Testis (tissue), 3 donors: ENCODE data around the gene TTC7B. TPM values are rescaled to one million over a fixed set of nuclear protein-coding genes. Genes with fewer than 3 reads are reported as not detected.
"Not testable (repeated sequence)": the region's sequence is repeated elsewhere in the genome, so short reads cannot be mapped to it uniquely, and the experiment has no call there.

Source experiments
- DNase-seq: peaks from one replicate; pipeline ENCODE4 v3.0.0-alpha.2; 2019
- H3K27ac ChIP-seq, 2 donors: fragments of 200-600 bp; sonication (generic); one replicate each; pipeline ENCODE4 v1.5.1; 2019
- H3K27me3 ChIP-seq: fragments of 200-600 bp; sonication (generic); one replicate; pipeline ENCODE4 v1.5.1; 2019
- H3K36me3 ChIP-seq: fragments of 200-600 bp; sonication (generic); one replicate; pipeline ENCODE4 v1.5.1; 2017; ENCODE audit warnings: low read depth; ENCODE audit errors: missing control alignments
- H3K4me1 ChIP-seq: fragments of 200-600 bp; sonication (generic); one replicate; pipeline ENCODE4 v1.5.1; 2019
- H3K4me3 ChIP-seq, 2 donors: fragments of 200-600 bp; sonication (generic); one replicate each; pipeline ENCODE4 v1.5.1; 2017 to 2019
- H3K9me3 ChIP-seq: fragments of 200-600 bp; sonication (generic); one replicate; pipeline ENCODE4 v1.5.1; 2017
- CTCF ChIP-seq, 3 experiments: fragments of 450-650 bp in 2 of 3; fragments of 200-600 bp in 1 of 3; sonication (generic) in 1 of 3; IDR thresholded peaks; one replicate each; pipeline ENCODE4 v1.5.1; 2016 to 2019; ENCODE audit warnings: antibody characterized with exemption in 3 of 3, mild to moderate bottlenecking in 2 of 3, moderate library complexity in 1 of 3
- POLR2A ChIP-seq: fragments of 450-650 bp; IDR thresholded peaks from one replicate; pipeline ENCODE4 v1.6.1; 2017; ENCODE audit warnings: antibody characterized with exemption, mild to moderate bottlenecking, moderate library complexity
- WGBS, 2 donors: methylation state at CpG; one replicate each; pipeline ENCODE4 v1.1.5; 2018; 5-methylcytosine and 5-hydroxymethylcytosine counted together
- intact Hi-C: fragments of 100-400 bp; cut with DNase I; formaldehyde crosslinking; loops from one replicate; pipeline ENCODE4 v1.15.1; 2023; ENCODE audit warnings: low total_unique reads
- polyA plus RNA-seq: library from polyadenylated mRNA; stranded (reverse); fragments of 350-450 nt; fragmentation: Illumina TruSeq; extraction: RNeasy Lipid Tissue Mini Kit (QIAGEN cat#74804); gene quantifications from one replicate; pipeline ENCODE4 v1.2.3, GENCODE V29; 2014; ENCODE audit warnings: low read depth, low replicate concordance; ENCODE audit not compliant: insufficient read depth
- total RNA-seq, 2 donors: library from RNA; depleted of rRNA; stranded (reverse); fragments of >200 nt; gene quantifications; one replicate each; pipeline ENCODE4 v1.2.3, GENCODE V29; 2016

TTC7B gene
- total and polyA plus RNA-seq, 3 donors from 2014 or later = 11.3 to 17.0 (median 12.1) TPM

DNA sequence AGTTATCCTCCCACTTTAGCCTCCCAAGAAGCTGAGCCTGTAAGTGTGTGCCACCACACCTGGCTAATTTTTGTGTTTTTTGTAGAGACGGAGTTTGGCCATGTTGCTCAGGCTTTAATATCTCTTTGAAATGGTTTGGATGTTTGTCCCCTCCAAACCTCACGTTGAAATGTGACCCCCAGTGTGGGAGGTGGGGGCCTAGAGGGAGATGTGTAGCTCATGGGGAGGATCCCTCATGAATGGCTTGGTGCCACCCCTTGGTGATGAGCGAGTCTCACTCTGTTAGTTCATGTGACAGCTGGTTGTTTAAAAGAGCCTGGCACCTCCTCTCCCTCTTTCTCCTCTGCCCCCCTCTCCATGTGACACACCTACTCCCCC is 23.6 kb upstream of the TTC7B start:
- no peaks in the 10 kb centered on the region for H3K9me3 ChIP-seq
- no peaks in the 10 kb centered on the region for H3K36me3 ChIP-seq
- H3K27me3 ChIP-seq = no peaks in the 10 kb centered on the region
- 83 to 90% methylated on average over 3 of the region's 3 CpGs for WGBS, 2 donors
- H3K4me3 ChIP-seq = no peak overlapping the region
- peak overlapping the region in 1 of 2 donors; percentile 60 for H3K27ac ChIP-seq
- peaks cover 7% of the 10 kb centered on the region for H3K4me1 ChIP-seq
- TF ChIP-seq CTCF (IDR thresholded peaks at IDR 0.05) = no peak
- TF ChIP-seq POLR2A = no peak
- intact Hi-C loops = no loop called here
- peak; percentile 4 for DNase-seq

GRCh38 chr14:90839024-90839888 is 23.0 kb upstream of the TTC7B start:
- DNase-seq = peak; percentile 45
- WGBS, 2 donors = 50 to 58% methylated on average over 10 of the region's 10 CpGs
- intact Hi-C loops = no loop called here

DNA sequence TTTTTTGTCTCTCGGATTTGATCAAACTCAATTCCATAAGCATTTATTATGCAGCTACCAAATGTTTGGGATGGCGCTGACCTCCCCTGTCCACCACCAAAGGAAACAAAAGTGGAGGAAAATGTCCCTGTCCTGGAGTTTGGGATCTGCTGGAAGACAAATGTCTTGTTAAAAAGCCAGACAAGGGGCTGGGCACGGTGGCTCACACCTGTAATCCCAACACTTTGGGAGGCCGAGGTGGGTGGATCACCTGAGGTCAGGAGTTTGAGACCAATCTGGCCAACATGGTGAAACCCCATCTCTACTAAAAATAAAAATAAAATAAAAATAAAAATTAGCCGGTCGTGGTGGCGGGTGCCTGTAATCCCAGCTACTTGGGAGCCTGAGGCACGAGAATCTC is 22.3 kb upstream of the TTC7B start:
- intact Hi-C loops, DNase-seq, H3K27me3 ChIP-seq, H3K4me3 ChIP-seq, H3K4me1 ChIP-seq, H3K36me3 ChIP-seq, H3K9me3 ChIP-seq: not testable (repeated sequence)
- H3K27ac ChIP-seq = peak overlapping the region in 1 of 2 donors; percentile 60
- WGBS, 2 donors = 78 to 82% methylated on average over 8 of the region's 8 CpGs

More at GRCh38 chr14:90839024-90839888, 23.0 kb upstream of the TTC7B start:
- peaks cover 7% of the 10 kb centered on the region for H3K4me1 ChIP-seq
- TF ChIP-seq CTCF (IDR thresholded peaks at IDR 0.05) (no peak), POLR2A (no peak)
- peak overlapping the region; percentile 50 to 60 for H3K27ac ChIP-seq
- no peak overlapping the region for H3K4me3 ChIP-seq
- no peaks in the 10 kb centered on the region for H3K9me3 ChIP-seq
- no peaks in the 10 kb centered on the region for H3K27me3 ChIP-seq
- H3K36me3 ChIP-seq = no peaks in the 10 kb centered on the region

DNA sequence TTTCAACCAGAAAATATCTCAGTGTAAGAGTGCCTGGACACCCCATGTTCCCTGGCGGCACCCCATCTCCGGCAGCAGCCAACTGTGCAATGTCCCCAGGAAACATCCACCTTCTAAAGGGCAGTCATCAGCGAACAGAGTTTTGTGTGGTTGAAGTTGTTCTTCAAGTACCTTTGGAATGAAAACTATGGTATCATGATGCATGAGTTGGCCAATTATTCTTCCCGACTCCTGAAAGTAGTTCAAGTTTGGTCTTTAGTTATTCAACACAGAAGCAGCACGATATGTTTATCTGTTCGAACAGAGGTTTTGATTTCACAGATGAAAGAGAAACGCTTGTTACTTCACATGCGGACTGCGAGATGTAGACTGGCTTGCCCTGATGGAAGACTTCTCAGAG is 21.1 kb upstream of the TTC7B start:
- WGBS, 2 donors = 94 to 97% methylated on average over 9 of the region's 9 CpGs

GRCh38 chr14:90836692-90837063 is 20.4 kb upstream of the TTC7B start:
- WGBS, 2 donors = 89% methylated on average over 7 of the region's 7 CpGs
- Histone ChIP-seq H3K36me3 (no peaks in the 10 kb centered on the region), H3K27ac (no peak overlapping the region), H3K27me3 (no peaks in the 10 kb centered on the region), H3K4me1 (peaks cover 7% of the 10 kb centered on the region), H3K9me3 (no peaks in the 10 kb centered on the region), H3K4me3 (no peak overlapping the region)
- DNase-seq = no peak
- no peak for TF ChIP-seq CTCF (IDR thresholded peaks at IDR 0.05)
- TF ChIP-seq POLR2A = no peak
- intact Hi-C loops = no loop called here

More for the DNA sequence above, 21.1 kb upstream of the TTC7B start:
- Histone ChIP-seq H3K27me3 (no peaks in the 10 kb centered on the region), H3K36me3 (no peaks in the 10 kb centered on the region), H3K9me3 (no peaks in the 10 kb centered on the region), H3K4me1 (peaks cover 7% of the 10 kb centered on the region), H3K27ac (no peak overlapping the region), H3K4me3 (no peak overlapping the region)
- no peak for DNase-seq
- no peak for TF ChIP-seq CTCF (IDR thresholded peaks at IDR 0.05)
- intact Hi-C loops = no loop called here
